Liver (tissue), 9 donors: ENCODE results near the gene FYCO1. TPM values are rescaled to one million over a fixed set of nuclear protein-coding genes. Genes with fewer than 3 reads are reported as not detected.

Source experiments
- DNase-seq: peaks from one replicate; pipeline ENCODE4 v3.0.0-alpha.2; 2017; ENCODE audit warnings: low spot score
- H3K27ac ChIP-seq, 2 donors: one replicate each; pipeline ENCODE4 v1.7.0; 2013; ENCODE audit warnings: inconsistent platforms in 2 of 2, low read length in 2 of 2, control low read depth in 1 of 2, low read depth in 1 of 2, mild to moderate bottlenecking in 1 of 2
- H3K27me3 ChIP-seq, 4 donors: one replicate each; pipeline versions ENCODE4 v1.6.1 to v1.7.0; 2013; ENCODE audit warnings: low read length in 3 of 4, inconsistent platforms in 1 of 4, mild to moderate bottlenecking in 1 of 4, moderate library complexity in 1 of 4; ENCODE audit not compliant: control insufficient read depth in 4 of 4, insufficient read depth in 4 of 4
- H3K36me3 ChIP-seq, 4 donors: one replicate each; pipeline versions ENCODE4 v1.6.1 to v1.7.0; 2013; ENCODE audit warnings: low read length in 3 of 4, mild to moderate bottlenecking in 3 of 4, low read depth in 1 of 4, moderate library complexity in 1 of 4; ENCODE audit not compliant: control insufficient read depth in 4 of 4, insufficient read depth in 3 of 4
- H3K4me1 ChIP-seq, 4 donors: one replicate each; pipeline versions ENCODE4 v1.6.1 to v1.7.0; 2013; ENCODE audit warnings: low read length in 3 of 4, mild to moderate bottlenecking in 3 of 4, moderate library complexity in 1 of 4; ENCODE audit not compliant: control insufficient read depth in 4 of 4, insufficient read depth in 4 of 4
- H3K4me3 ChIP-seq, 3 donors: one replicate each; pipeline versions ENCODE4 v1.6.1 to v1.7.0; 2013; ENCODE audit warnings: low read length in 3 of 3, control low read depth in 1 of 3, low read depth in 1 of 3, mild to moderate bottlenecking in 1 of 3
- H3K9ac ChIP-seq, 2 donors: one replicate each; pipeline ENCODE4 v1.7.0; 2013; ENCODE audit warnings: low read length in 2 of 2, mild to moderate bottlenecking in 2 of 2, moderate library complexity in 2 of 2, control low read depth in 1 of 2, low read depth in 1 of 2
- H3K9me3 ChIP-seq, 4 donors: one replicate each; pipeline versions ENCODE4 v1.6.1 to v1.7.0; 2013; ENCODE audit warnings: low read length in 3 of 4; ENCODE audit not compliant: control insufficient read depth in 4 of 4
- EGR1 ChIP-seq, 2 donors: IDR thresholded peaks; 2 replicates each; pipeline ENCODE4 v1.6.1; 2016 to 2018; ENCODE audit warnings: antibody characterized with exemption in 2 of 2, low read depth in 2 of 2
- FOXA1 ChIP-seq: IDR thresholded peaks from 2 replicates; pipeline ENCODE4 v1.6.1; 2016; ENCODE audit warnings: antibody characterized with exemption
- FOXA2 ChIP-seq: IDR thresholded peaks from 2 replicates; pipeline ENCODE4 v1.6.1; 2016; ENCODE audit warnings: antibody characterized with exemption
- GABPA ChIP-seq, 2 donors: IDR thresholded peaks in 1 of 2; conservative IDR thresholded peaks in 1 of 2; 2 replicates each; pipeline ENCODE4 v1.6.1; 2016; ENCODE audit warnings: antibody characterized with exemption in 2 of 2, mild to moderate bottlenecking in 1 of 2, moderate library complexity in 1 of 2
- HNF4A ChIP-seq, 2 donors: conservative IDR thresholded peaks; 2 replicates each; pipeline ENCODE4 v1.6.1; 2016; ENCODE audit warnings: antibody characterized with exemption in 2 of 2, mild to moderate bottlenecking in 2 of 2
- HNF4G ChIP-seq: IDR thresholded peaks from 2 replicates; pipeline ENCODE4 v1.6.1; 2016; ENCODE audit warnings: antibody characterized with exemption
- JUND ChIP-seq, 2 donors: IDR thresholded peaks; 2 replicates each; pipeline ENCODE4 v1.6.1; 2016; ENCODE audit warnings: antibody characterized with exemption in 2 of 2
- MAX ChIP-seq: IDR thresholded peaks from 2 replicates; pipeline ENCODE4 v1.6.1; 2016; ENCODE audit warnings: antibody characterized with exemption
- NR2F2 ChIP-seq: IDR thresholded peaks from 2 replicates; pipeline ENCODE4 v1.6.1; 2016; ENCODE audit warnings: antibody characterized with exemption
- RAD21 ChIP-seq, 2 donors: IDR thresholded peaks; 2 replicates each; pipeline ENCODE4 v1.6.1; 2016; ENCODE audit warnings: antibody characterized with exemption in 2 of 2, mild to moderate bottlenecking in 2 of 2
- REST ChIP-seq: IDR thresholded peaks from 2 replicates; pipeline ENCODE4 v1.6.1; 2016; ENCODE audit warnings: antibody characterized with exemption, mild to moderate bottlenecking
- RXRA ChIP-seq, 2 donors: IDR thresholded peaks; 2 replicates each; pipeline ENCODE4 v1.6.1; 2017 to 2018; ENCODE audit warnings: antibody characterized with exemption in 2 of 2, mild to moderate bottlenecking in 1 of 2
- SP1 ChIP-seq: IDR thresholded peaks from 2 replicates; pipeline ENCODE4 v1.6.1; 2018; ENCODE audit warnings: antibody characterized with exemption, mild to moderate bottlenecking
- TAF1 ChIP-seq: conservative IDR thresholded peaks from 2 replicates; pipeline ENCODE4 v1.6.1; 2016; ENCODE audit warnings: antibody characterized with exemption, mild to moderate bottlenecking
- YY1 ChIP-seq: IDR thresholded peaks from 2 replicates; pipeline ENCODE4 v1.6.1; 2016; ENCODE audit warnings: antibody characterized with exemption, mild to moderate bottlenecking
- ZBTB33 ChIP-seq: IDR thresholded peaks from 2 replicates; pipeline ENCODE4 v1.6.1; 2016; ENCODE audit warnings: antibody characterized with exemption
- WGBS: extraction: QIAGEN DNeasy Blood & Tissue Kit; methylation state at CpG from one replicate; pipeline ENCODE4 v1.1.7; 2013; 5-methylcytosine and 5-hydroxymethylcytosine counted together
- polyA plus RNA-seq, 2 donors: library from polyadenylated mRNA; stranded (reverse) in 1 of 2; unstranded in 1 of 2; fragments of 200-250 nt in 1 of 2; fragments of >200 nt in 1 of 2; fragmentation: Nextera tagmentation in 1 of 2; extraction: Ambion mirVana in 1 of 2; gene quantifications; one replicate each; pipeline versions ENCODE4 v1.2.1 to v1.2.3, GENCODE V29; 2013 to 2015
- total RNA-seq, 2 donors: library from RNA; depleted of rRNA; stranded (reverse); fragments of >200 nt; gene quantifications; one replicate each; pipeline ENCODE4 v1.2.3, GENCODE V29; 2014
- TF ChIP-seq, protein P1 (sequence below): fragments of 150-350 bp; IDR thresholded peaks from 2 replicates; pipeline ENCODE4 v1.5.1; 2017; ENCODE audit warnings: improper control_type of control experiment, low read depth, low read length; ENCODE audit not compliant: missing input control
- TF ChIP-seq, protein P2 (sequence below): IDR thresholded peaks from 2 replicates; pipeline ENCODE4 v1.6.1; 2016; ENCODE audit warnings: antibody characterized with exemption
- donor health status: healthy.
- donor health status: healthy.
- donor health status: healthy.
- donor health status: healthy.
- donor health status: healthy.

Gene FYCO1
- total and polyA plus RNA-seq, 4 donors, result 3.0 to 17.1 (median 10.2) TPM

- TF ChIP-seq JUND (IDR thresholded peaks at IDR 0.05), result no peak
- no peak for TF ChIP-seq REST
- TF ChIP-seq, protein P1, sequence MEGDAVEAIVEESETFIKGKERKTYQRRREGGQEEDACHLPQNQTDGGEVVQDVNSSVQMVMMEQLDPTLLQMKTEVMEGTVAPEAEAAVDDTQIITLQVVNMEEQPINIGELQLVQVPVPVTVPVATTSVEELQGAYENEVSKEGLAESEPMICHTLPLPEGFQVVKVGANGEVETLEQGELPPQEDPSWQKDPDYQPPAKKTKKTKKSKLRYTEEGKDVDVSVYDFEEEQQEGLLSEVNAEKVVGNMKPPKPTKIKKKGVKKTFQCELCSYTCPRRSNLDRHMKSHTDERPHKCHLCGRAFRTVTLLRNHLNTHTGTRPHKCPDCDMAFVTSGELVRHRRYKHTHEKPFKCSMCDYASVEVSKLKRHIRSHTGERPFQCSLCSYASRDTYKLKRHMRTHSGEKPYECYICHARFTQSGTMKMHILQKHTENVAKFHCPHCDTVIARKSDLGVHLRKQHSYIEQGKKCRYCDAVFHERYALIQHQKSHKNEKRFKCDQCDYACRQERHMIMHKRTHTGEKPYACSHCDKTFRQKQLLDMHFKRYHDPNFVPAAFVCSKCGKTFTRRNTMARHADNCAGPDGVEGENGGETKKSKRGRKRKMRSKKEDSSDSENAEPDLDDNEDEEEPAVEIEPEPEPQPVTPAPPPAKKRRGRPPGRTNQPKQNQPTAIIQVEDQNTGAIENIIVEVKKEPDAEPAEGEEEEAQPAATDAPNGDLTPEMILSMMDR, result no peak
- TF ChIP-seq TAF1, result no peak
- no peak for TF ChIP-seq MAX
- no peak for TF ChIP-seq FOXA1
- peak; percentile 63 for TF ChIP-seq HNF4G
- TF ChIP-seq YY1, result no peak
- TF ChIP-seq RXRA (IDR thresholded peaks at IDR 0.05), result peak; percentile 78 to 80
- TF ChIP-seq RAD21 (IDR thresholded peaks at IDR 0.05), result peak in 1 of 2 donors; percentile 34
- TF ChIP-seq GABPA (IDR thresholded peaks at IDR 0.05 in 1 of 2, conservative IDR thresholded peaks at IDR 0.05 in 1 of 2), result no peak
- TF ChIP-seq, protein P2, sequence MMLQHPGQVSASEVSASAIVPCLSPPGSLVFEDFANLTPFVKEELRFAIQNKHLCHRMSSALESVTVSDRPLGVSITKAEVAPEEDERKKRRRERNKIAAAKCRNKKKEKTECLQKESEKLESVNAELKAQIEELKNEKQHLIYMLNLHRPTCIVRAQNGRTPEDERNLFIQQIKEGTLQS, result no peak
- TF ChIP-seq EGR1 (IDR thresholded peaks at IDR 0.05; ENCODE audit: low read depth in 2 of 2), result no peak
- TF ChIP-seq FOXA2, result no peak
- TF ChIP-seq HNF4A (conservative IDR thresholded peaks at IDR 0.05), result peak; percentile 96
- peak; percentile 75 for TF ChIP-seq SP1
- TF ChIP-seq NR2F2, result no peak
- no peak for TF ChIP-seq ZBTB33
- Histone ChIP-seq H3K4me3 (no peak overlapping the region), H3K9ac (no peak overlapping the region), H3K36me3 (peaks cover 7 to 70% (median 47%) of the 10 kb centered on the region in 4 donors), H3K27ac (no peak overlapping the region), H3K27me3 (no peaks in the 10 kb centered on the region), H3K9me3 (no peaks in the 10 kb centered on the region), H3K4me1 (peaks cover 0 to 8% (median 4%) of the 10 kb centered on the region in 4 donors)
- no peak for DNase-seq
- WGBS, result 66% methylated on average over 4 of the region's 4 CpGs
Observed at GRCh38 chr3:45953536-45953935, 42.1 kb downstream of the FYCO1 start.
